HepG2 (cell line): Measurements from ENCODE around the gene ZKSCAN3. TPM values are rescaled to one million over a fixed set of nuclear protein-coding genes. Genes with fewer than 3 reads are reported as not detected.

Source experiments
- FOXK2 ChIP-seq: fragments of 450-650 bp; IDR thresholded peaks from 2 replicates; pipeline ENCODE4 v1.6.1; 2016
- MEF2D ChIP-seq: sonication (generic); formaldehyde crosslinking; IDR thresholded peaks from 2 replicates; pipeline ENCODE4 v1.5.1; 2020; ENCODE audit warnings: mild to moderate bottlenecking, missing genetic modification reagents
- SALL2 ChIP-seq: sonication (generic); formaldehyde crosslinking; IDR thresholded peaks from 2 replicates; pipeline ENCODE4 v1.8.1; 2023; ENCODE audit warnings: mild to moderate bottlenecking, missing genetic modification reagents, inconsistent platforms
- TBX2 ChIP-seq: sonication (generic); formaldehyde crosslinking; IDR thresholded peaks from 2 replicates; pipeline ENCODE4 v1.5.0; 2020; ENCODE audit warnings: missing genetic modification reagents, mild to moderate bottlenecking, borderline replicate concordance
- ZNF766 ChIP-seq: sonication (generic); formaldehyde crosslinking; IDR thresholded peaks from 2 replicates; pipeline ENCODE4 v1.5.0; 2020; ENCODE audit warnings: missing genetic modification reagents, borderline replicate concordance
- polyA plus RNA-seq, 8 experiments: library from polyadenylated mRNA; depleted of rRNA in 3 of 8; stranded (reverse) in 7 of 8; unstranded in 1 of 8; fragments of >200 nt; fragmentation: Illumina TruSeq in 4 of 8; extraction: Trizol in 4 of 8; gene quantifications; 2 replicates each; pipeline versions ENCODE4 v1.2.1 to v1.2.3, GENCODE V29; 2011 to 2016; ENCODE audit warnings: low read depth in 4 of 8, missing spikeins in 1 of 8, mixed read lengths in 1 of 8; ENCODE audit not compliant: insufficient read depth in 1 of 8
- total RNA-seq, 5 experiments: library from RNA; depleted of rRNA; stranded (reverse); fragments of >200 nt; fragmentation: Illumina TruSeq; extraction: Trizol; gene quantifications; 2 replicates each; pipeline ENCODE4 v1.2.3, GENCODE V29; 2016; ENCODE audit warnings: low read depth in 1 of 5
- TF ChIP-seq, protein P1 (sequence below): sonication (generic); formaldehyde crosslinking; IDR thresholded peaks from 2 replicates; pipeline ENCODE4 v1.4.0; 2020; ENCODE audit warnings: missing genetic modification reagents
- TF ChIP-seq, protein P2 (sequence below): sonication (generic); formaldehyde crosslinking; IDR thresholded peaks from 2 replicates; pipeline ENCODE4 v1.4.0; 2020; ENCODE audit warnings: low read depth, mild to moderate bottlenecking, missing genetic modification reagents
- TF ChIP-seq, protein P3 (sequence below): sonication (generic); formaldehyde crosslinking; IDR thresholded peaks from 2 replicates; pipeline ENCODE4 v1.4.0; 2020; ENCODE audit warnings: mild to moderate bottlenecking, missing genetic modification reagents
- TF ChIP-seq, protein P4 (sequence below): sonication (generic); formaldehyde crosslinking; IDR thresholded peaks from 2 replicates; pipeline ENCODE4 v1.4.0; 2020; ENCODE audit warnings: mild to moderate bottlenecking, missing genetic modification reagents
- TF ChIP-seq, protein P5 (sequence below): IDR thresholded peaks from 2 replicates; pipeline ENCODE4 v1.6.1; 2016; ENCODE audit warnings: missing genetic modification reagents, missing compliant biosample characterization
- TF ChIP-seq, protein P6 (sequence below): IDR thresholded peaks from 2 replicates; pipeline ENCODE4 v1.6.1; 2016; ENCODE audit warnings: low read depth, control low read depth

ZKSCAN3 gene
- total and polyA plus RNA-seq, 2 of the 13 experiments (the other 11 are each of a cell fraction or from before 2014, with no cell fraction given), result 3.3 to 7.4 TPM

DNA sequence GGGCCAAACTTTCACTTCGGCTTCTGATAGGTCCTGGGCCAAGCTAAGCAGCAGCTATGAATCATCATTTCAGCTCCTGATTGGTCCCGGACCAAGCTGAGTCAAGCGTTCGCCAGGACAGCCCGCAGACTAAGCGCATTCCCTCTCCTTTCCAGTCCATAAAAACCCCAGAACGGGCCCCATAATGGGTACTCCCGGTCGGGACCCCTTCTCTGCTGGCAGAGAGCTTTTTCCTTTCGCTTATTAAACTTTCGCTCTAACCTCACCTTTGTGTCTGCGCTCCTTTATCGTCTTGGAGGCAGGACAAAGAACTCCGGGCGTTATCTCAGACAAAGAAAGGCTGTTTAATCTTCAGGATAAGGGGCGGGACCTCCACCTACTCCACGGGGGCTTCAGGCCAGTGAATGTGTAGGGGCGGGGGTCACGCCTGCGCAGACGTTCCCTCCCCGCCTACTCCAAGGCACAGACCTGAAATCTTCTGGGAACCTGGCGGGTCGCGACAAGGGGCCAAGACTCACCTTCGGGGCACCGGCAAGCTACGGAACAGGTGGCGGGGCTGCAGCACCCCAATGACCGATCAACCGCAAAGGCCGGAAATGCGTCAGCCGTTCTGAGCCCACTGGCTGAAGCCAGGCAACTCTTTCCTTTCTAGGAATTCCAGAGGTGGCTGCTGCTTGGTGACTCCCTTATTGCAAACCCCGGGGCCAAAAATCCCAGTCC, 14.0 kb upstream of the ZKSCAN3 start, which contains the start of gene ZSCAN31 (continued):
- TF ChIP-seq TBX2 (peak; percentile 48; the same call in 1 of the 2 replicates), ZNF766 (CRISPR knock-in tag) (peak; percentile 87; the same call in 1 of the 2 replicates), MEF2D (CRISPR knock-in tag) (peak; percentile 86; the same call in 1 of the 2 replicates), FOXK2 (no peak), SALL2 (CRISPR knock-in tag) (peak; percentile 76)
- TF ChIP-seq, protein P1, sequence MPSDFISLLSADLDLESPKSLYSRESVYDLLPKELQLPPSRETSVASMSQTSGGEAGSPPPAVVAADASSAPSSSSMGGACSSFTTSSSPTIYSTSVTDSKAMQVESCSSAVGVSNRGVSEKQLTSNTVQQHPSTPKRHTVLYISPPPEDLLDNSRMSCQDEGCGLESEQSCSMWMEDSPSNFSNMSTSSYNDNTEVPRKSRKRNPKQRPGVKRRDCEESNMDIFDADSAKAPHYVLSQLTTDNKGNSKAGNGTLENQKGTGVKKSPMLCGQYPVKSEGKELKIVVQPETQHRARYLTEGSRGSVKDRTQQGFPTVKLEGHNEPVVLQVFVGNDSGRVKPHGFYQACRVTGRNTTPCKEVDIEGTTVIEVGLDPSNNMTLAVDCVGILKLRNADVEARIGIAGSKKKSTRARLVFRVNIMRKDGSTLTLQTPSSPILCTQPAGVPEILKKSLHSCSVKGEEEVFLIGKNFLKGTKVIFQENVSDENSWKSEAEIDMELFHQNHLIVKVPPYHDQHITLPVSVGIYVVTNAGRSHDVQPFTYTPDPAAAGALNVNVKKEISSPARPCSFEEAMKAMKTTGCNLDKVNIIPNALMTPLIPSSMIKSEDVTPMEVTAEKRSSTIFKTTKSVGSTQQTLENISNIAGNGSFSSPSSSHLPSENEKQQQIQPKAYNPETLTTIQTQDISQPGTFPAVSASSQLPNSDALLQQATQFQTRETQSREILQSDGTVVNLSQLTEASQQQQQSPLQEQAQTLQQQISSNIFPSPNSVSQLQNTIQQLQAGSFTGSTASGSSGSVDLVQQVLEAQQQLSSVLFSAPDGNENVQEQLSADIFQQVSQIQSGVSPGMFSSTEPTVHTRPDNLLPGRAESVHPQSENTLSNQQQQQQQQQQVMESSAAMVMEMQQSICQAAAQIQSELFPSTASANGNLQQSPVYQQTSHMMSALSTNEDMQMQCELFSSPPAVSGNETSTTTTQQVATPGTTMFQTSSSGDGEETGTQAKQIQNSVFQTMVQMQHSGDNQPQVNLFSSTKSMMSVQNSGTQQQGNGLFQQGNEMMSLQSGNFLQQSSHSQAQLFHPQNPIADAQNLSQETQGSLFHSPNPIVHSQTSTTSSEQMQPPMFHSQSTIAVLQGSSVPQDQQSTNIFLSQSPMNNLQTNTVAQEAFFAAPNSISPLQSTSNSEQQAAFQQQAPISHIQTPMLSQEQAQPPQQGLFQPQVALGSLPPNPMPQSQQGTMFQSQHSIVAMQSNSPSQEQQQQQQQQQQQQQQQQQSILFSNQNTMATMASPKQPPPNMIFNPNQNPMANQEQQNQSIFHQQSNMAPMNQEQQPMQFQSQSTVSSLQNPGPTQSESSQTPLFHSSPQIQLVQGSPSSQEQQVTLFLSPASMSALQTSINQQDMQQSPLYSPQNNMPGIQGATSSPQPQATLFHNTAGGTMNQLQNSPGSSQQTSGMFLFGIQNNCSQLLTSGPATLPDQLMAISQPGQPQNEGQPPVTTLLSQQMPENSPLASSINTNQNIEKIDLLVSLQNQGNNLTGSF (CRISPR knock-in tag), result peak; percentile 69
- TF ChIP-seq, protein P2, sequence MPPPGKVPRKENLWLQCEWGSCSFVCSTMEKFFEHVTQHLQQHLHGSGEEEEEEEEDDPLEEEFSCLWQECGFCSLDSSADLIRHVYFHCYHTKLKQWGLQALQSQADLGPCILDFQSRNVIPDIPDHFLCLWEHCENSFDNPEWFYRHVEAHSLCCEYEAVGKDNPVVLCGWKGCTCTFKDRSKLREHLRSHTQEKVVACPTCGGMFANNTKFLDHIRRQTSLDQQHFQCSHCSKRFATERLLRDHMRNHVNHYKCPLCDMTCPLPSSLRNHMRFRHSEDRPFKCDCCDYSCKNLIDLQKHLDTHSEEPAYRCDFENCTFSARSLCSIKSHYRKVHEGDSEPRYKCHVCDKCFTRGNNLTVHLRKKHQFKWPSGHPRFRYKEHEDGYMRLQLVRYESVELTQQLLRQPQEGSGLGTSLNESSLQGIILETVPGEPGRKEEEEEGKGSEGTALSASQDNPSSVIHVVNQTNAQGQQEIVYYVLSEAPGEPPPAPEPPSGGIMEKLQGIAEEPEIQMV, result peak; percentile 79
- TF ChIP-seq, protein P3, sequence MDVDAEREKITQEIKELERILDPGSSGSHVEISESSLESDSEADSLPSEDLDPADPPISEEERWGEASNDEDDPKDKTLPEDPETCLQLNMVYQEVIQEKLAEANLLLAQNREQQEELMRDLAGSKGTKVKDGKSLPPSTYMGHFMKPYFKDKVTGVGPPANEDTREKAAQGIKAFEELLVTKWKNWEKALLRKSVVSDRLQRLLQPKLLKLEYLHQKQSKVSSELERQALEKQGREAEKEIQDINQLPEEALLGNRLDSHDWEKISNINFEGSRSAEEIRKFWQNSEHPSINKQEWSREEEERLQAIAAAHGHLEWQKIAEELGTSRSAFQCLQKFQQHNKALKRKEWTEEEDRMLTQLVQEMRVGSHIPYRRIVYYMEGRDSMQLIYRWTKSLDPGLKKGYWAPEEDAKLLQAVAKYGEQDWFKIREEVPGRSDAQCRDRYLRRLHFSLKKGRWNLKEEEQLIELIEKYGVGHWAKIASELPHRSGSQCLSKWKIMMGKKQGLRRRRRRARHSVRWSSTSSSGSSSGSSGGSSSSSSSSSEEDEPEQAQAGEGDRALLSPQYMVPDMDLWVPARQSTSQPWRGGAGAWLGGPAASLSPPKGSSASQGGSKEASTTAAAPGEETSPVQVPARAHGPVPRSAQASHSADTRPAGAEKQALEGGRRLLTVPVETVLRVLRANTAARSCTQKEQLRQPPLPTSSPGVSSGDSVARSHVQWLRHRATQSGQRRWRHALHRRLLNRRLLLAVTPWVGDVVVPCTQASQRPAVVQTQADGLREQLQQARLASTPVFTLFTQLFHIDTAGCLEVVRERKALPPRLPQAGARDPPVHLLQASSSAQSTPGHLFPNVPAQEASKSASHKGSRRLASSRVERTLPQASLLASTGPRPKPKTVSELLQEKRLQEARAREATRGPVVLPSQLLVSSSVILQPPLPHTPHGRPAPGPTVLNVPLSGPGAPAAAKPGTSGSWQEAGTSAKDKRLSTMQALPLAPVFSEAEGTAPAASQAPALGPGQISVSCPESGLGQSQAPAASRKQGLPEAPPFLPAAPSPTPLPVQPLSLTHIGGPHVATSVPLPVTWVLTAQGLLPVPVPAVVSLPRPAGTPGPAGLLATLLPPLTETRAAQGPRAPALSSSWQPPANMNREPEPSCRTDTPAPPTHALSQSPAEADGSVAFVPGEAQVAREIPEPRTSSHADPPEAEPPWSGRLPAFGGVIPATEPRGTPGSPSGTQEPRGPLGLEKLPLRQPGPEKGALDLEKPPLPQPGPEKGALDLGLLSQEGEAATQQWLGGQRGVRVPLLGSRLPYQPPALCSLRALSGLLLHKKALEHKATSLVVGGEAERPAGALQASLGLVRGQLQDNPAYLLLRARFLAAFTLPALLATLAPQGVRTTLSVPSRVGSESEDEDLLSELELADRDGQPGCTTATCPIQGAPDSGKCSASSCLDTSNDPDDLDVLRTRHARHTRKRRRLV (CRISPR knock-in tag), result no peak
- TF ChIP-seq, protein P4, sequence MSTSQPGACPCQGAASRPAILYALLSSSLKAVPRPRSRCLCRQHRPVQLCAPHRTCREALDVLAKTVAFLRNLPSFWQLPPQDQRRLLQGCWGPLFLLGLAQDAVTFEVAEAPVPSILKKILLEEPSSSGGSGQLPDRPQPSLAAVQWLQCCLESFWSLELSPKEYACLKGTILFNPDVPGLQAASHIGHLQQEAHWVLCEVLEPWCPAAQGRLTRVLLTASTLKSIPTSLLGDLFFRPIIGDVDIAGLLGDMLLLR, result peak; percentile 75
- TF ChIP-seq, protein P5, sequence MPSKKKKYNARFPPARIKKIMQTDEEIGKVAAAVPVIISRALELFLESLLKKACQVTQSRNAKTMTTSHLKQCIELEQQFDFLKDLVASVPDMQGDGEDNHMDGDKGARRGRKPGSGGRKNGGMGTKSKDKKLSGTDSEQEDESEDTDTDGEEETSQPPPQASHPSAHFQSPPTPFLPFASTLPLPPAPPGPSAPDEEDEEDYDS (CRISPR knock-in tag), result peak; percentile 96
- TF ChIP-seq, protein P6, sequence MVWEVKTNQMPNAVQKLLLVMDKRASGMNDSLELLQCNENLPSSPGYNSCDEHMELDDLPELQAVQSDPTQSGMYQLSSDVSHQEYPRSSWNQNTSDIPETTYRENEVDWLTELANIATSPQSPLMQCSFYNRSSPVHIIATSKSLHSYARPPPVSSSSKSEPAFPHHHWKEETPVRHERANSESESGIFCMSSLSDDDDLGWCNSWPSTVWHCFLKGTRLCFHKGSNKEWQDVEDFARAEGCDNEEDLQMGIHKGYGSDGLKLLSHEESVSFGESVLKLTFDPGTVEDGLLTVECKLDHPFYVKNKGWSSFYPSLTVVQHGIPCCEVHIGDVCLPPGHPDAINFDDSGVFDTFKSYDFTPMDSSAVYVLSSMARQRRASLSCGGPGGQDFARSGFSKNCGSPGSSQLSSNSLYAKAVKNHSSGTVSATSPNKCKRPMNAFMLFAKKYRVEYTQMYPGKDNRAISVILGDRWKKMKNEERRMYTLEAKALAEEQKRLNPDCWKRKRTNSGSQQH (CRISPR knock-in tag), result peak; percentile 72; the same call in 1 of the 2 replicates
